ENCODE data around the gene PDXP.

DNA sequence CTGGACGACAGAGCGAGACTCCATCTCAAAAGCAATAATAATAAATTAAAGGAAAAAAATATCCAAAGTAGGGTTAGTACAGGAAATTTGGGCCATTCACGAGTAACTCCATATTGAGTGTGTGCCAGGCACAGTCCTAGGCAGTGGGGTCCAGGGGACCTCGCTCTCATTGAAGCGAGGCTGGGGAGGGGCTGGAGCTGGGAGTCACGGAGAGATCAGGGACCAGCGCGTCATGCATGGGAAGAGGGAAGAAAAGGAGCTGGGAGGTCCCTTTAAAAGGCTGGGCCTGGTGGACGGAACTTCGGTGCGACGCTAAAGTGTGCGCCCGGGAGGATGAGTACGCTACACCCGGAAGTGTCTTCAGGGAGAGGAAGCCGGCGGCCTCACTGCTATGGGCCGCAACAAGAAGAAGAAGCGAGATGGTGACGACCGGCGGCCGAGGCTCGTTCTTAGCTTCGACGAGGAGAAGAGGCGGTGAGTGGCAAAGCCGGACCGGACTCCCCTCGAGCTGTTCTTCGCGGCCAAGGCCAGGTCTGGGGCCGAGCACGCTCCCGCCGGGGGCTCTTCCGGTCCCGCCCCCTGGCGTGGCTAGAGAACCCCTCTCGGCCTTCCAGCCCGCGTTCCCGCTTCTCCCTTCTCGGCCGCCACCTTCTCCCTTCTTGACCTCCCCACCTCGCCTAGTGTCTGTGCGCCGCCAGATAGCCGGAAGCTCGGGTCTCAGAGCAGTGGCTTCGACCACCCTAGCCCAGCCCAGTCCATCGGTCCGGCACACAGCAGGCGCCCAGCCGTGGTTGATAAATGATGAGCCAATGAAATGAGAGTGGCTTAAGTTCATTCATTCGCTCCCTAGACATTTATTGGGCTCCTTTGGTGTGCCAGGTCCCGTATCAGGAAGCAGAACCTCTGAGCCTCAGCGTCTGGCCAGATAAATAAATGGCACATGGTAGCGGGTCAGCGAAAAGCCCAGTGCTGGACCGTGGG is 27.8 kb downstream of the PDXP start, which contains the start of gene NOL12:
- TF ChIP-seq, protein P1, sequence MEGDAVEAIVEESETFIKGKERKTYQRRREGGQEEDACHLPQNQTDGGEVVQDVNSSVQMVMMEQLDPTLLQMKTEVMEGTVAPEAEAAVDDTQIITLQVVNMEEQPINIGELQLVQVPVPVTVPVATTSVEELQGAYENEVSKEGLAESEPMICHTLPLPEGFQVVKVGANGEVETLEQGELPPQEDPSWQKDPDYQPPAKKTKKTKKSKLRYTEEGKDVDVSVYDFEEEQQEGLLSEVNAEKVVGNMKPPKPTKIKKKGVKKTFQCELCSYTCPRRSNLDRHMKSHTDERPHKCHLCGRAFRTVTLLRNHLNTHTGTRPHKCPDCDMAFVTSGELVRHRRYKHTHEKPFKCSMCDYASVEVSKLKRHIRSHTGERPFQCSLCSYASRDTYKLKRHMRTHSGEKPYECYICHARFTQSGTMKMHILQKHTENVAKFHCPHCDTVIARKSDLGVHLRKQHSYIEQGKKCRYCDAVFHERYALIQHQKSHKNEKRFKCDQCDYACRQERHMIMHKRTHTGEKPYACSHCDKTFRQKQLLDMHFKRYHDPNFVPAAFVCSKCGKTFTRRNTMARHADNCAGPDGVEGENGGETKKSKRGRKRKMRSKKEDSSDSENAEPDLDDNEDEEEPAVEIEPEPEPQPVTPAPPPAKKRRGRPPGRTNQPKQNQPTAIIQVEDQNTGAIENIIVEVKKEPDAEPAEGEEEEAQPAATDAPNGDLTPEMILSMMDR (conservative IDR thresholded peaks at IDR 0.05; ENCODE audit: low read depth in 2 of 2), result no peak
- TF ChIP-seq POLR2AphosphoS5 (IDR thresholded peaks at IDR 0.05; ENCODE audit: low read depth) (peak; percentile 47), EZH2 (IDR thresholded peaks at IDR 0.05; ENCODE audit: low read depth, unreplicated experiment) (no peak), NANOG (IDR thresholded peaks at IDR 0.05; ENCODE audit: borderline replicate concordance) (no peak), EZH2phosphoT487 (IDR thresholded peaks at IDR 0.05; ENCODE audit: unreplicated experiment) (no peak), CREB1 (CRISPR knock-in tag; IDR thresholded peaks at IDR 0.05; ENCODE audit: low read depth) (peak; percentile 81), ZNF114 (CRISPR knock-in tag; IDR thresholded peaks at IDR 0.05) (no peak), STAT1 (IDR thresholded peaks at IDR 0.05; ENCODE audit: unreplicated experiment) (no peak), ZNF331 (CRISPR knock-in tag; IDR thresholded peaks at IDR 0.05; ENCODE audit: low read depth) (no peak), JUNB (IDR thresholded peaks at IDR 0.05; ENCODE audit: unreplicated experiment) (no peak)
- TF ChIP-seq, protein P2, sequence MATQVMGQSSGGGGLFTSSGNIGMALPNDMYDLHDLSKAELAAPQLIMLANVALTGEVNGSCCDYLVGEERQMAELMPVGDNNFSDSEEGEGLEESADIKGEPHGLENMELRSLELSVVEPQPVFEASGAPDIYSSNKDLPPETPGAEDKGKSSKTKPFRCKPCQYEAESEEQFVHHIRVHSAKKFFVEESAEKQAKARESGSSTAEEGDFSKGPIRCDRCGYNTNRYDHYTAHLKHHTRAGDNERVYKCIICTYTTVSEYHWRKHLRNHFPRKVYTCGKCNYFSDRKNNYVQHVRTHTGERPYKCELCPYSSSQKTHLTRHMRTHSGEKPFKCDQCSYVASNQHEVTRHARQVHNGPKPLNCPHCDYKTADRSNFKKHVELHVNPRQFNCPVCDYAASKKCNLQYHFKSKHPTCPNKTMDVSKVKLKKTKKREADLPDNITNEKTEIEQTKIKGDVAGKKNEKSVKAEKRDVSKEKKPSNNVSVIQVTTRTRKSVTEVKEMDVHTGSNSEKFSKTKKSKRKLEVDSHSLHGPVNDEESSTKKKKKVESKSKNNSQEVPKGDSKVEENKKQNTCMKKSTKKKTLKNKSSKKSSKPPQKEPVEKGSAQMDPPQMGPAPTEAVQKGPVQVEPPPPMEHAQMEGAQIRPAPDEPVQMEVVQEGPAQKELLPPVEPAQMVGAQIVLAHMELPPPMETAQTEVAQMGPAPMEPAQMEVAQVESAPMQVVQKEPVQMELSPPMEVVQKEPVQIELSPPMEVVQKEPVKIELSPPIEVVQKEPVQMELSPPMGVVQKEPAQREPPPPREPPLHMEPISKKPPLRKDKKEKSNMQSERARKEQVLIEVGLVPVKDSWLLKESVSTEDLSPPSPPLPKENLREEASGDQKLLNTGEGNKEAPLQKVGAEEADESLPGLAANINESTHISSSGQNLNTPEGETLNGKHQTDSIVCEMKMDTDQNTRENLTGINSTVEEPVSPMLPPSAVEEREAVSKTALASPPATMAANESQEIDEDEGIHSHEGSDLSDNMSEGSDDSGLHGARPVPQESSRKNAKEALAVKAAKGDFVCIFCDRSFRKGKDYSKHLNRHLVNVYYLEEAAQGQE (IDR thresholded peaks at IDR 0.05; ENCODE audit: unreplicated experiment), result no peak
- TF ChIP-seq, protein P3, sequence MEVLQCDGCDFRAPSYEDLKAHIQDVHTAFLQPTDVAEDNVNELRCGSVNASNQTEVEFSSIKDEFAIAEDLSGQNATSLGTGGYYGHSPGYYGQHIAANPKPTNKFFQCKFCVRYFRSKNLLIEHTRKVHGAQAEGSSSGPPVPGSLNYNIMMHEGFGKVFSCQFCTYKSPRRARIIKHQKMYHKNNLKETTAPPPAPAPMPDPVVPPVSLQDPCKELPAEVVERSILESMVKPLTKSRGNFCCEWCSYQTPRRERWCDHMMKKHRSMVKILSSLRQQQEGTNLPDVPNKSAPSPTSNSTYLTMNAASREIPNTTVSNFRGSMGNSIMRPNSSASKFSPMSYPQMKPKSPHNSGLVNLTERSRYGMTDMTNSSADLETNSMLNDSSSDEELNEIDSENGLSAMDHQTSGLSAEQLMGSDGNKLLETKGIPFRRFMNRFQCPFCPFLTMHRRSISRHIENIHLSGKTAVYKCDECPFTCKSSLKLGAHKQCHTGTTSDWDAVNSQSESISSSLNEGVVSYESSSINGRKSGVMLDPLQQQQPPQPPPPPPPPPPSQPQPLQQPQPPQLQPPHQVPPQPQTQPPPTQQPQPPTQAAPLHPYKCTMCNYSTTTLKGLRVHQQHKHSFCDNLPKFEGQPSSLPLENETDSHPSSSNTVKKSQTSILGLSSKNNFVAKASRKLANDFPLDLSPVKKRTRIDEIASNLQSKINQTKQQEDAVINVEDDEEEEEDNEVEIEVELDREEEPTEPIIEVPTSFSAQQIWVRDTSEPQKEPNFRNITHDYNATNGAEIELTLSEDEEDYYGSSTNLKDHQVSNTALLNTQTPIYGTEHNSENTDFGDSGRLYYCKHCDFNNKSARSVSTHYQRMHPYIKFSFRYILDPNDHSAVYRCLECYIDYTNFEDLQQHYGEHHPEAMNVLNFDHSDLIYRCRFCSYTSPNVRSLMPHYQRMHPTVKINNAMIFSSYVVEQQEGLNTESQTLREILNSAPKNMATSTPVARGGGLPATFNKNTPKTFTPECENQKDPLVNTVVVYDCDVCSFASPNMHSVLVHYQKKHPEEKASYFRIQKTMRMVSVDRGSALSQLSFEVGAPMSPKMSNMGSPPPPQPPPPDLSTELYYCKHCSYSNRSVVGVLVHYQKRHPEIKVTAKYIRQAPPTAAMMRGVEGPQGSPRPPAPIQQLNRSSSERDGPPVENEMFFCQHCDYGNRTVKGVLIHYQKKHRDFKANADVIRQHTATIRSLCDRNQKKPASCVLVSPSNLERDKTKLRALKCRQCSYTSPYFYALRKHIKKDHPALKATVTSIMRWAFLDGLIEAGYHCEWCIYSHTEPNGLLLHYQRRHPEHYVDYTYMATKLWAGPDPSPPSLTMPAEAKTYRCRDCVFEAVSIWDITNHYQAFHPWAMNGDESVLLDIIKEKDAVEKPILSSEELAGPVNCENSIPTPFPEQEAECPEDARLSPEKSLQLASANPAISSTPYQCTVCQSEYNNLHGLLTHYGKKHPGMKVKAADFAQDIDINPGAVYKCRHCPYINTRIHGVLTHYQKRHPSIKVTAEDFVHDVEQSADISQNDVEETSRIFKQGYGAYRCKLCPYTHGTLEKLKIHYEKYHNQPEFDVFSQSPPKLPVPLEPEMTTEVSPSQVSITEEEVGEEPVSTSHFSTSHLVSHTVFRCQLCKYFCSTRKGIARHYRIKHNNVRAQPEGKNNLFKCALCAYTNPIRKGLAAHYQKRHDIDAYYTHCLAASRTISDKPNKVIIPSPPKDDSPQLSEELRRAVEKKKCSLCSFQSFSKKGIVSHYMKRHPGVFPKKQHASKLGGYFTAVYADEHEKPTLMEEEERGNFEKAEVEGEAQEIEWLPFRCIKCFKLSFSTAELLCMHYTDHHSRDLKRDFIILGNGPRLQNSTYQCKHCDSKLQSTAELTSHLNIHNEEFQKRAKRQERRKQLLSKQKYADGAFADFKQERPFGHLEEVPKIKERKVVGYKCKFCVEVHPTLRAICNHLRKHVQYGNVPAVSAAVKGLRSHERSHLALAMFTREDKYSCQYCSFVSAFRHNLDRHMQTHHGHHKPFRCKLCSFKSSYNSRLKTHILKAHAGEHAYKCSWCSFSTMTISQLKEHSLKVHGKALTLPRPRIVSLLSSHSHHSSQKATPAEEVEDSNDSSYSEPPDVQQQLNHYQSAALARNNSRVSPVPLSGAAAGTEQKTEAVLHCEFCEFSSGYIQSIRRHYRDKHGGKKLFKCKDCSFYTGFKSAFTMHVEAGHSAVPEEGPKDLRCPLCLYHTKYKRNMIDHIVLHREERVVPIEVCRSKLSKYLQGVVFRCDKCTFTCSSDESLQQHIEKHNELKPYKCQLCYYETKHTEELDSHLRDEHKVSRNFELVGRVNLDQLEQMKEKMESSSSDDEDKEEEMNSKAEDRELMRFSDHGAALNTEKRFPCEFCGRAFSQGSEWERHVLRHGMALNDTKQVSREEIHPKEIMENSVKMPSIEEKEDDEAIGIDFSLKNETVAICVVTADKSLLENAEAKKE (CRISPR knock-in tag; IDR thresholded peaks at IDR 0.05), result no peak

Measured in GM23338 (cell line).